ELF-1 (cell line): ENCODE measurements around the gene TMEM91.
"Not testable (repeated sequence)": the region's sequence is repeated elsewhere in the genome, so short reads cannot be mapped to it uniquely, and the experiment has no call there.

Experiments
- DNase-seq: peaks from one replicate; pipeline ENCODE4 v3.0.0-alpha.2; 2016; ENCODE audit warnings: low read depth, low spot score

TMEM91 gene

DNA sequence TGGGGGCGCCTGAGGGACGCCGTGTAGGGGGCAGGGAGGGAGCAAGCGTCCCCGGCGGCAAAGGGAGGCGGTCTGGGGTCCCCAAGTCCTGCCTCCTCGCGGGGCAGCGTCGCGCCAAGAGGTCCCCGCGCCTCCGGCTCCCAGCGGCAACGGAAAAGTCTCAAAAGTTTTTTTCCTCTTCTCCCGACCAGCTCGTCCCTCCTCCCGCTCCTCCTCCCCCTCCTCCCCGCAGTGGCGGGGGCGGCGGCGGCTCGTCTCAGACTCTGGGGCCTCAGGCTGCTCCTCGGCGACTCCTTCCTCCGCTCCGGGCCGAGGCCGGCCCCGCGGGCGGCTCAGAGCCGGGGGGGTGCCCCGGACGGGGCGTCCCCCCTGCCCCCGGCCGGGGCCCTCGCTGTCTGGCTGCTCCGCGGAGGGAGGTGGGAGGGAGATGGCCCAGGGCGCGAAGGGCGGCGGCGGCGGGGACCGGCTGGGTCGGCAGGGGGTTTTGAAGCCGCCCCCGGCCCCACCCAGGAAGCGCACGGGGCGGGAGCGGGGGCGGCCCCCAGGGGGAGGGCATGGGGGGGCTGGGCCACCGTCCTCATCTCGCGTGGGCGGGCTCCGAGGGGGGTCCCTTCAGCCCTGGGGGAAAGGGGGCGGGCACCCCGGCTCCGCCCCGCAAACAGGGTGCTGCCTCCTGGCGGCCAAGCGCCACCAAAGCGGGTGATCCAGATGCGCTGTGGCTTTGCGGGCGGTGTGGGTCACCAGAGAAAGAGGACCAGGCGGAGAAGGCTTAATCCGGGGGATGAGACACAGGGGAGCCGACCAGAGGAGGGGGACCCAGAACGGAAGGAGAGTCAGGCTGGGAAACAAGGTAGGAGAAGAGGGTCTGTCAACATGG lies 22.6 kb upstream of the TMEM91 start, which contains the start of gene TGFB1:
TGFB1 (minus strand) TSS at position 457 of the 877 bp plus-strand sequence. CDS start 878 bp downstream, outside the sequence.
- DNase-seq, result peak; percentile 80

DNA sequence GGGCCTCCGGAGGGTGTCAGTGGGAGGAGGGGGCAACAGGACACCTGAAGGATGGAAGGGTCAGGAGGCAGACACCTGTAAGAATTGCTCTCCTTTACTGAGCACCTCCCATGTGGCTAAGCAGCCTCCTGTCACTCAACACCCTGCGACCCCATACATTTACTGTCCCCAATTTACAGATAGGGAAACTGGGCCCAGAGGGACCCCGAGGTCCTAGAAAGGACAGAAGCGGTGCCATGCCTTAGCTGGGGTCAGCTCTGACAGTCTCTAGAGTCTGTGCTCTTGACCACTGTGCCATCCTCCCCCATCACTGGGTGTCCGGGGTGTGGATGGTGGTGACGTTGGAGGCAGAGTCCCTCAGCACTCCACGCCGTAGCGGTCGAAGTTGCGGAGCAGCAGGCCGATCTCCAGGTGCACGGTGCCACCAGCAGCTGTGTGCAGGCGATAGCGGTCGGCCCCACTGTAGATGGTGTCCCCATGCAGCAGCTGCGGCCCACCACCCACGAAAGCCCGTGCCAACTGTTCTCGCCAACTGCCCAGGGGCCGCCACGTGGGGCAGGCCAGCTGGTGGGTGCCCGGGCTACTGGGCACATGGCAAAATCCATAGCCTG lies 21.9 kb upstream of the TMEM91 start:
- DNase-seq, result no peak

- DNase-seq, result no peak
Measured at GRCh38 chr19:41355035-41355434, 21.3 kb upstream of the TMEM91 start.

- DNase-seq, result no peak
Measured at GRCh38 chr19:41355802-41356201, 20.5 kb upstream of the TMEM91 start.

DNA sequence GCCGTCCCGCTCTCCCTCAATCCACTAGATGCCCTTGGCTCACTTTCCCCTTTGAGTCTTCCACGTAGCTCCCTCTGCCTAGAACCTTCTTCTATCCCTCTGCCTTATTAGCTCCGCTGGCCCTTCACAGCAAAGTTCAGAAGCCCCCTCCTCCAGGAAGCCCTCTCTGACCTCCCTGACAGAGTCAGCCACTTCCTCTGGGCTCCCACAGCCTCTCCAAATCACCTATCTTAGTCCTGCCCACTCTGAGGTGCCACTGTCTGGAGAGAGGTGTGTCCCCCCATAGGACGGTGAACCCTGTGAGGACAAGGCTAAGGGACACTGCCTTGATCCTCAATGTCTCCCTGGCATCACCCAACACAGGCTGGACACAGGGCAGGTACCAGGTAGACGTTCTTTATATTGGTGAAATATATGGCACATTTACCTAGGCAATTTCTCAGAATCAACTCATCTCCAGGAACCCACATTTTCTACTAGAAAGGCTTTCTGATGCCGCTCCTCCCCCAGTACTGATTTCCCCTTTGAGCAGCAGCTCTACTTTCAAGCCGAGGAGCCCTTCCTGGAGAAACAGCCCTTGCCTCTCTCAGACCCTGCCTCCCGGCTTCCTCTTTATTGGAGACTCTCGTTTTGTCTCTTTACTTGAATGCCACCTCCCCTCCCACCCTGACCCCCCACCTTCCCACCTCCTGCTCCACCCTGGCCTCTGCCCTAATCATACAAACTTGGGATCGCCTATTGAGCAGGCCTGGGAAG lies 19.2 kb upstream of the TMEM91 start:
- DNase-seq, result no peak

DNA sequence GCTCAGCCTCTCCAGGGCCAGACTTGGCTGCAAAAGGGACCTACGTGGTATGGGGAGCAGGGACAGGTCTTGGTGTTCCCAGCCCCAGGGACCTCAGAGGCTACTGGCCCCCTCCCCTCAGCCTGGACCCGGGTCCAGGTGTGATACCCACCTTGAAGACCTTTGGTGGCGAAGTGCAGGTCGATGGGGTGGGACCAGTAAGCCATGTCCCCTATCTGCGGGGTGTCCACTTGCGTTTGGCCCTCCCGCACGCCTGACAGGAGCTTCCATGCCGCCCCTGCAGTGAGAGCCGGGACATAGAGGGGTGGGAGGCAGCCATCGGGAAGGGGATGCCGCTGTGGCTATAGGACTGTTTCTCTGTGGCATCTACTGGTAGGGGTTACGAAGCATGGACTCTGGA lies 18.6 kb upstream of the TMEM91 start:
- no peak for DNase-seq

DNA sequence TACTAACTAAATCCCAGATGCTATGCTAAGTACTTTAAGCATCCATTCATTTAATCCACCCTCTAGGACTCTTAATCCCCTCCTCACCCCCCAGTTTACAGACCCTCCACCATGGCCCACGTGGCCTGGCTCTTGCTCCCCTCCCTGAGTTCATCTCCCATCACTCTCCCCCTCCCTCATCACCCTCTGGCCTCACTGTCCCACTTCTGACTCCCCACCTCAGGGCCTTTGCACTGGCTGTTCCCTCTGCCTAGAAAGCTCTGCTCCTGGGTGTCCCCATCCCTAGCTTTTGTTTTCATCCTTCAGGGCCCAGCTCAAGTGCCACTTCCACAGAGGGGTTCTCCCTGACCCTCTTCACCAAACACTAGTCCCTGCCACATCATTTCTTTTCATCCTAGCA lies 16.6 kb upstream of the TMEM91 start:
- no peak for DNase-seq

GRCh38 chr19:41362143-41362847 lies 14.0 kb upstream of the TMEM91 start:
- no peak for DNase-seq

DNA sequence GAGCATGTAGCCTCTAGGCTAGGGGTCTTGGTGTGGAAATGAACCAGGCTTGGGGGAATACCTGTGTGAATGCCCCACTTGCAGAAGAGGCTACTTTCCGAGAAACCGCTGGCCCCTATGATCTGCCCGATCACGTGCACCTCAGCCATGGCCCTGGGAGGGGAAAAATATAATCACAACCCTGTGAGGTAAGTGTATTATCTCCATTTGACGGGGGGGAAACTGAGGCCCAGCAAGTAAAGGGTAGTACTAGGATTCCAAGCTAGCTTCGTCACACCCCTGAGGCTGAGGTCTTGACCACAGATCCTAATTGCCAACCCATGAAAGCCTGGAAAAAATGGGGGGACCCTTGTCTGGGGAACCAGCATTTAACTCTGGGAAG lies 13.0 kb upstream of the TMEM91 start:
- no peak for DNase-seq

DNA sequence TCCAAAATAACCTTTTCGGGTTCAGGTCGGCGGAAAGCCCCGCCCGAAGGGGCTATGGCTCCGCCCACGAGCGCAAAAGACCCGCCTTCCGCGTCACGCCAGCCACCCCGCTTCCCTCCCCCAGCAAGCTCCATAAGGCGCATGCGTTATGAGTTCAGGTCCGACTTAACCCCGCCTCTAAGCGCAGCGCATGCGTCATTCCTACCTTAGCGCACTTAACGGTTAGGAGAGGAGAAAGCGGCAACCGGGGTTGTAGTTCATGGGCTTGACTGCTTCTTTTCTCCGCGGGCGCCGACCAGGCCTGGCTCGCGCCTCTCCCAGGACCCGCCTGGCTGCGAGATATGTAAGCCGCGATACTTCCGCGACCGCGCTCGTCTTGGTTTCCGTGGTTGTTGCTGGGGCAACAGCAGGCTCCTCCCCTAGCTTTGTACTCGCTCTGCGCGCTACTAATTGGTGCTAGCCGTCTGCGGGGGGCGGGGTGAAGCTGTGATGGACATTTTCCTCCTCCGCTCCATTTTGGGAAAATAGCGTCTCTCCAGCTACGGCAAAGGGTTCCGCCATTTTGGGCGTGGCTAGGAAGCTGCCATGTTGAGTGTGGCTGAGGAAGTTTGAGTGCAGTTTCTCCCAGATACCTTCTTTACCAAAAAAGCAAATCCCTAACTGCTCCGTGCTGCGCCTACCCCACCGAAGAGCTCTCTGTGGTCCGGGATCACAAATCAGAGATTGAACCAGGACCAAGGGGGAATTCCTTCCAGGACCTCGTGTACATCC lies 12.4 kb upstream of the TMEM91 start, which contains the start of gene B9D2:
B9D2 (minus strand) TSS at position 397 of the 771 bp plus-strand sequence. CDS start 630 bp downstream, outside the sequence.
- peak; percentile 99 for DNase-seq

DNA sequence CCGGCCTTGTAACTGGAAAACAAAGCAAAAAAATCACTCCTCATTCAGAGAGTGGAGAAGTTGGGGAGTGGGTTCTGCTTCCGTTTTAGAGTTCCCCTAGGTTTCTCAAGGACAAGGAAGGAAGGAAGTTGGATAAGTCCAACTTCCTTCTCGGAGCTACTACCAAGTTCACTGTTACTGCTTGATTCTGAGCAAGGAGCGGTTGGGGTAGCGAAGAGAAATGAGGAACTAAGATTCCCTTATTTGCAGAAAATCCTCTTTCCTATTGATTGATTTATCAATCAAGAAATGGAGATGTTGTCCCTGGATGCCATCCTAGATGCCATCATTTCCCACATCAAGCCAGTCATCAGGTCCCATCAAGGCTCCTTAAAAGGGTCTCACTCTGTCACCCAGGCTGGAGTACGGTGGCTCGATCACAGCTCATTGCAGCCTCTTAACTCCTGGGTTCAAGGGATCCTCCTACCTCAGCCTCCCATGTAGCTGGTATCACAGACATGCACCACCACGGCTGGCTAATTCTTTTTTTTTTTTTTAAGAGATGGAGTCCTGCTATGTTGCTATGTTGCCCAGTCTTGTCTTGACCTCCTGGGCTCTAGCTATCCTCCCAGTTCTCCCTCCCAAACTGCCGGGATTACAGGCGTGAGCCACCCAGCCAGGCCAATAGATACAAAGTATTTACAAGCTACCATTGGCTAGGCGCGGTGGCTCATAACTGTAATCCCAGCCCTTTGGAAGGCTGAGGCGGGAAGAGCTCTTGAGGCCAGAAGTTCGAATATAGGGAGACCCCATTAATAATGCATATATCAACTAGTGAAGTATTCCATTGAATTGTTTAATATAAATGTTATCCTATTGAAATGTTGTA lies 11.6 kb upstream of the TMEM91 start:
- no peak for DNase-seq

DNA sequence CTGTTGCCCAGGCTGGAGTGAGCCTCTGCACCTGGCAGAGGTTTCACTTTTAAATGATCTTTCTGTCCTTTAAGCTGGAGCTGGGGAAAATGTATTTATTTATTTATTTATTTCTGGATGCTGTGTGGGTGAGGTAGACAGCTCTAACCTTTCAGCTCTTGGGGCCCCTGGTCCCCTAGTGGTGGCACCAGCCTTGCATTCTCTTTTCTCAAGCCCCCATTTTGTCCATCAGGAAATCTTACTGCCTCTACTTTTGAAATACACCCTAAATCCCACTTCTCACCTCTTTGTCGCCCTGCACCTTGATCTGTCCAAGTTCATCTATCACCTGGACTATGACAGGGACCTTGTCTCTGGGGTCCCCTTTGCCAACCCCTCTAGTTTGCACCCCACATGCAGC lies 10.2 kb upstream of the TMEM91 start:
- DNase-seq, result no peak

GRCh38 chr19:41367848-41368301 lies 8.5 kb upstream of the TMEM91 start:
- DNase-seq, result no peak

DNA sequence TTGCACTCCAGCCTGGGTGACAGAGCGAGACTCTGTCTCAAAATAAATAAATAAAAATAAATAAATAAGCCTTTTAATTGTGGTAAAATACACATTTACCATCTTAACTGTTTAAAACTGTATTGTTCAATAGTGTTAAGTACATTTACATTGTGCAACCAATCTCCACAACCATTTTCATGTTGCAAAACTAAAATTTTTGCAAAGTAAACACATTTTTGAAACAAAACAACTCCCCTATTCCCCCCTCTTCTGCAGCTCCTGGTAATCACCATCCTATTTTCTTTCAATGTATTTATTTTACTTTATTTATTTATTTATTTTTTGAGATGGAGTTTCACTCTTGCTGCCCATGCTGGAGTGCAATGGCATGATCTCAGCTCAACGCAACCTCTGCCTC lies 6.6 kb upstream of the TMEM91 start:
- DNase-seq, result no peak

- DNase-seq, result not testable (repeated sequence)
Measured at GRCh38 chr19:41371119-41371518, 5.2 kb upstream of the TMEM91 start.

DNA sequence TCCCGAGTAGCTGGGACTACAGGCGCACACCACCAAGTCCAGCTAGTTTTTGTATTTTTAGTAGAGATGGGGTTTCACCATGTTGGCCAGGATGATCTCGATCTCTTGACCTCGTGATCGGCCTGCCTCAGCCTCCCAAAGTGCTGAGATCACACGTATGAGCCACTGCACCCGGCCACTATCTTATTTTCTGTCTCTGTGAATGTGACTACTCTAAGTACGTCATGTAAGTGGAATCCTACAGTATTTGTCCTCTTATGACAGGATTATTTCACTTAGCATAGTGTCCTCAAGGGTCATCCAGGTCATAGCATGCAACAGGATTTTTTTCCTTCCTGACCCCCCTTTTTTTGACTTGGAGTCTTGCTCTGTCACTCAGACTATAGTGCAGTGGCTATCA lies 4.8 kb upstream of the TMEM91 start:
- no peak for DNase-seq

DNA sequence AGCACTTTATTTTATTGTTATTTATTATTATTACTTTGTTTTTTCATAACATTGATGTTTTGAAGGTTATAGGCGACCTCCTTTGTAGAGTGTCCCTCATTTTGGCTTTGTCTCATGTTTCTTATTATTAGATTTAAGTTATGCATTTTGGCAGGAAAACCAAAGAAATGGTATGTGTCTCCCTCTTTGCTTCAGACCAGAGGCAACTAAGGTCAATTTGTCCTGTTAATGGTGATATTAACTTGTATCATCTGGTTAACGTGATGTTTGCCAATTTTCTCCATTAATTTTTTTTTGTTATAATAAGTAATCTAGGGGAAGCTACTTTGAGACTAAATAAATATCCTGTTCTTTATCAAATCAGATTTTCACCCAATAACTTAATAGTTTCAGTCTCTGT lies 3.8 kb upstream of the TMEM91 start:
- DNase-seq, result no peak

DNA sequence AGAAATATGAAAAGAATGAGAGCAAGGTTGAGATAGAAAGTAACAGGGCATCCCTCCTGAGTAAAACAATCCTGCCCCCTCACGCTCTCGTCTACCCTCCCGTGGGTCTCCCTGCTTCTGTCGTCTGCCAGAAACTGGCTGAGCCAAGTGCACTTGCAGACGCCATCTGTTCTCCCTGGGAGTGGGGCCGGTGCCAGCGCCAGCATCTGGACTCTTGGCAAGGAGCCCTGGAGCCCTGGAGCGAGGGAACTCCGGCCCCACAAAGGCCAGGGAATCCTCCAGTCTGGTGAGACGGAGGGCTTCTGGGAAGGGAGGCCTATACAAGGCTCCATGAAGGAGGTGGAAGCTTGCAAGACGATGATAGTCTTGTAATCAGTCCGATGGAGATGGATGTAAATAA lies 2.3 kb upstream of the TMEM91 start:
- no peak for DNase-seq

DNA sequence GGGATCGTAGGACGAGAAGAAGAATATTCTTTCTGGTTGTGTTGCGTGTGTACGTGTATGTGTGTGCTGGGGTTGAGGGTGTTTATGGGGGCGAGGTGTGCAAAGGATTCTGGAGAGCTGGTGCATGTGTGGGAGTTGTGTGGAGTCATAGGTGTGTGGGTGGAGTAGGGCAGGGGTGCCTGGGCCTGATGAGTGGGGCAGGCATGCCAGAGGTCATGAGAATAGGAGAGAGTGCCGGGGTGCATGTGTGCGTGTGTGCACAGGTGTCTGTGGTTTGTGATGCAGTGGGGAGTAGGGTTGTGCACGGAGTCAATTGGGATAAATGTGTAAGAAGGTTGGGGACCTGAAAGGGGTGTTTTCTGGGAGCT lies 649 bp downstream of the TMEM91 start:
- no peak for DNase-seq
